GM11168 (cell line): ENCODE measurements around the gene KNG1.

Experiments
- in situ Hi-C: fragments of 300-500 bp; cut with MboI; formaldehyde crosslinking; loops from one replicate; pipeline ENCODE4 v1.12.0; 2022; ENCODE audit warnings: low sequenced_read_pairs; ENCODE audit not compliant: unreplicated experiment

KNG1 gene

GRCh38 chr3:186760141-186760833 is 43.1 kb downstream of the KNG1 start:
- in situ Hi-C loops = no loop called here

- in situ Hi-C loops = no loop called here
Observed at GRCh38 chr3:186760897-186761447, 43.8 kb downstream of the KNG1 start.

GRCh38 chr3:186772281-186772694 is 55.1 kb downstream of the KNG1 start:
- in situ Hi-C loops = no loop called here

- in situ Hi-C loops = no loop called here
Observed at GRCh38 chr3:186772701-186773417, 55.7 kb downstream of the KNG1 start.

- in situ Hi-C loops = no loop called here
Observed at GRCh38 chr3:186775999-186776398, 58.8 kb downstream of the KNG1 start.

GRCh38 chr3:186779204-186779603 is 62.0 kb downstream of the KNG1 start:
- in situ Hi-C loops = no loop called here

- in situ Hi-C loops = no loop called here
Observed at GRCh38 chr3:186782542-186783057, 65.4 kb downstream of the KNG1 start.

GRCh38 chr3:186783058-186783730 is 66.0 kb downstream of the KNG1 start, which contains the start of gene EIF4A2:
Gene EIF4A2, plus strand, starts transcription at chr3:186783577. Its CDS starts 34 bp downstream, at chr3:186783611.
- in situ Hi-C loops = no loop called here

- in situ Hi-C loops = no loop called here
Observed at GRCh38 chr3:186783731-186784515, 66.8 kb downstream of the KNG1 start.

GRCh38 chr3:186784820-186785494 is 67.8 kb downstream of the KNG1 start:
- in situ Hi-C loops = no loop called here

- in situ Hi-C loops = no loop called here
Observed at GRCh38 chr3:186785495-186786018, 68.4 kb downstream of the KNG1 start.

- in situ Hi-C loops = no loop called here
Observed at GRCh38 chr3:186786922-186787321, 69.8 kb downstream of the KNG1 start.

- in situ Hi-C loops = no loop called here
Observed at GRCh38 chr3:186787642-186788481, 70.7 kb downstream of the KNG1 start.

- in situ Hi-C loops = no loop called here
Observed at GRCh38 chr3:186788482-186789370, 71.6 kb downstream of the KNG1 start.

GRCh38 chr3:186789554-186790260 is 72.5 kb downstream of the KNG1 start:
- in situ Hi-C loops = no loop called here

- in situ Hi-C loops = no loop called here
Observed at GRCh38 chr3:186790261-186790981, 73.3 kb downstream of the KNG1 start.
